SK-N-SH (cell line): ENCODE data around the gene GPR17. TPM values are rescaled to one million over a fixed set of nuclear protein-coding genes. Genes with fewer than 3 reads are reported as not detected.
A peak's percentile ranks its signal among the peaks of the same experiment; 100 is the strongest.

Source experiments
- CTCF ChIA-PET: fragments of 300-600, 350-600 bp; formaldehyde crosslinking; extraction: SDS; loops from one replicate; lab custom pipeline; 2021; lab: Yijun Ruan, JAX
- POLR2A ChIA-PET: fragments of 350-600 bp; sonication (Branson Sonifier 250); formaldehyde crosslinking; extraction: SDS; loops from one replicate; lab custom pipeline; 2020; ENCODE audit warnings: antibody characterized with exemption, inconsistent platforms; lab: Yijun Ruan, JAX
- DNase-seq: peaks from one replicate; pipeline ENCODE4 v3.0.0; 2012
- H2AFZ ChIP-seq: fragments of 200-600 bp; sonication (generic); 2 replicates; pipeline ENCODE4 v1.8.1; 2016; ENCODE audit warnings: antibody characterized with exemption, mild to moderate bottlenecking, low read depth
- H3F3A ChIP-seq: fragments of 200-600 bp; sonication (generic); replicated peaks from 2 replicates; pipeline ENCODE3; 2016; ENCODE audit warnings: antibody characterized with exemption, mild to moderate bottlenecking; ENCODE audit not compliant: insufficient read depth
- H3K27ac ChIP-seq, 2 experiments: fragments of 200-500 bp in 1 of 2; fragments of 200-600 bp in 1 of 2; sonication (Bioruptor generic) in 1 of 2; sonication (generic), shearing (Covaris generic) in 1 of 2; 2 replicates each; pipeline versions ENCODE4 v1.5.1 to v1.6.1; 2014 to 2016; ENCODE audit warnings: low read depth in 2 of 2, inconsistent platforms in 1 of 2, low read length in 1 of 2, mild to moderate bottlenecking in 1 of 2, mixed read lengths in 1 of 2
- H3K27me3 ChIP-seq: fragments of 200-600 bp; sonication (generic), shearing (Covaris generic); 2 replicates; pipeline ENCODE4 v1.6.1; 2016; ENCODE audit warnings: mixed run types; ENCODE audit not compliant: insufficient read depth
- H3K36me3 ChIP-seq, 2 experiments: fragments of 200-500 bp in 1 of 2; fragments of 200-600 bp in 1 of 2; sonication (Bioruptor generic) in 1 of 2; sonication (generic) in 1 of 2; replicated peaks in 1 of 2; 2 replicates each; pipeline versions ENCODE3 to v1.5.1; 2014 to 2016; ENCODE audit warnings: low read length in 1 of 2, mild to moderate bottlenecking in 1 of 2; ENCODE audit not compliant: insufficient read depth in 2 of 2, control insufficient read depth in 1 of 2
- H3K4me1 ChIP-seq, 2 experiments: fragments of 200-500 bp in 1 of 2; fragments of 200-600 bp in 1 of 2; sonication (Bioruptor generic) in 1 of 2; sonication (generic), shearing (Covaris generic) in 1 of 2; 2 replicates each; pipeline versions ENCODE4 v1.5.1 to v1.6.1; 2014 to 2016; ENCODE audit warnings: low read depth in 1 of 2, low read length in 1 of 2, mixed run types in 1 of 2; ENCODE audit not compliant: insufficient read depth in 2 of 2, control insufficient read depth in 1 of 2
- H3K4me2 ChIP-seq: fragments of 200-600 bp; sonication (generic), shearing (Covaris generic); 2 replicates; pipeline ENCODE4 v1.6.1; 2017; ENCODE audit warnings: mixed run types
- H3K4me3 ChIP-seq, 2 experiments: fragments of 200-500 bp in 1 of 2; fragments of 200-600 bp in 1 of 2; sonication (Bioruptor generic) in 1 of 2; sonication (generic), shearing (Covaris generic) in 1 of 2; 2 replicates each; pipeline versions ENCODE4 v1.5.1 to v1.8.1; 2014 to 2016; ENCODE audit warnings: low read depth in 2 of 2, inconsistent platforms in 1 of 2, low read length in 1 of 2, mild to moderate bottlenecking in 1 of 2, mixed read lengths in 1 of 2, moderate library complexity in 1 of 2
- H3K79me2 ChIP-seq: fragments of 200-600 bp; sonication (generic); 2 replicates; pipeline ENCODE4 v1.8.1; 2017; ENCODE audit warnings: mild to moderate bottlenecking; ENCODE audit not compliant: insufficient read depth
- H3K9ac ChIP-seq: fragments of 200-600 bp; sonication (generic); 2 replicates; pipeline ENCODE4 v1.6.1; 2017; ENCODE audit warnings: mixed run types
- H3K9me2 ChIP-seq: fragments of 200-600 bp; sonication (generic); 2 replicates; pipeline ENCODE4 v1.6.1; 2017; ENCODE audit warnings: mixed run types
- H3K9me3 ChIP-seq: fragments of 200-600 bp; sonication (generic); 2 replicates; pipeline ENCODE4 v1.6.1; 2017; ENCODE audit warnings: mixed run types, mild to moderate bottlenecking, moderate library complexity
- H4K20me1 ChIP-seq: fragments of 200-600 bp; sonication (generic); 2 replicates; pipeline ENCODE4 v1.6.1; 2017; ENCODE audit warnings: mild to moderate bottlenecking, mixed run types; ENCODE audit not compliant: insufficient read depth
- CHD2 ChIP-seq: fragments of 150-350 bp; IDR thresholded peaks from 2 replicates; pipeline ENCODE4 v1.6.1; 2018; ENCODE audit warnings: low read length; ENCODE audit not compliant: partially characterized antibody
- CTCF ChIP-seq: fragments of 200-600 bp; sonication (generic); IDR thresholded peaks from 2 replicates; pipeline ENCODE4 v1.6.1; 2017; ENCODE audit warnings: antibody characterized with exemption, mild to moderate bottlenecking, moderate library complexity
- ELF1 ChIP-seq: IDR thresholded peaks from 2 replicates; pipeline ENCODE4 v1.4.0; 2012
- EP300 ChIP-seq, 2 experiments: IDR thresholded peaks; 2 replicates each; pipeline versions ENCODE4 v1.4.0 to v1.6.1; 2012; ENCODE audit warnings: borderline replicate concordance in 1 of 2, low read depth in 1 of 2, low read length in 1 of 2
- FOSL2 ChIP-seq: IDR thresholded peaks from 2 replicates; pipeline ENCODE4 v1.4.0; 2012; ENCODE audit warnings: low read depth, mild to moderate bottlenecking, moderate library complexity, borderline replicate concordance
- FOXJ3 ChIP-seq: sonication (generic); formaldehyde crosslinking; IDR thresholded peaks from 2 replicates; pipeline ENCODE4 v1.5.1; 2020; ENCODE audit warnings: mild to moderate bottlenecking, missing genetic modification reagents
- FOXM1 ChIP-seq: IDR thresholded peaks from 2 replicates; pipeline ENCODE4 v1.4.0; 2012; ENCODE audit warnings: low read depth, mild to moderate bottlenecking
- IRF3 ChIP-seq: fragments of 150-350 bp; IDR thresholded peaks from 2 replicates; pipeline ENCODE4 v1.6.1; 2016; ENCODE audit warnings: mild to moderate bottlenecking, low read depth, low read length
- MEF2A ChIP-seq: IDR thresholded peaks from 2 replicates; pipeline ENCODE4 v1.4.0; 2012; ENCODE audit warnings: low read depth, borderline replicate concordance
- NFIC ChIP-seq: IDR thresholded peaks from 2 replicates; pipeline ENCODE4 v1.4.0; 2012; ENCODE audit warnings: borderline replicate concordance
- NRF1 ChIP-seq: IDR thresholded peaks from 2 replicates; pipeline ENCODE4 v1.6.1; 2012; ENCODE audit warnings: low read depth, mild to moderate bottlenecking, low read length
- POLR2AphosphoS5 ChIP-seq: IDR thresholded peaks from 2 replicates; pipeline ENCODE4 v1.6.1; 2012; ENCODE audit warnings: low read depth, low read length
- RAD21 ChIP-seq: IDR thresholded peaks from 2 replicates; pipeline ENCODE4 v1.6.1; 2012; ENCODE audit warnings: mild to moderate bottlenecking, low read length
- RCOR1 ChIP-seq: fragments of 150-350 bp; IDR thresholded peaks from 2 replicates; pipeline ENCODE4 v1.6.1; 2017; ENCODE audit warnings: antibody characterized with exemption, low read length
- RFX5 ChIP-seq: IDR thresholded peaks from 2 replicates; pipeline ENCODE4 v1.6.1; 2012; ENCODE audit warnings: mild to moderate bottlenecking, improper control_type of control experiment, low read length
- SIN3A ChIP-seq: IDR thresholded peaks from 2 replicates; pipeline ENCODE4 v1.6.1; 2012; ENCODE audit warnings: low read depth, mild to moderate bottlenecking, low read length, moderate library complexity, borderline replicate concordance
- TCF12 ChIP-seq: IDR thresholded peaks from 2 replicates; pipeline ENCODE4 v1.4.0; 2012
- TEAD4 ChIP-seq: IDR thresholded peaks from 2 replicates; pipeline ENCODE4 v1.4.0; 2012; ENCODE audit warnings: mild to moderate bottlenecking, borderline replicate concordance; ENCODE audit not compliant: insufficient read depth
- USF1 ChIP-seq: IDR thresholded peaks from 2 replicates; pipeline ENCODE4 v1.4.0; 2012; ENCODE audit warnings: low read depth, borderline replicate concordance
- YY1 ChIP-seq: IDR thresholded peaks from 2 replicates; pipeline ENCODE4 v1.4.0; 2012; ENCODE audit warnings: low read depth, mild to moderate bottlenecking
- WGBS: methylation state at CpG from one replicate; pipeline ENCODE4 v1.1.6; 2017; ENCODE audit warnings: low lambda C conversion rate; 5-methylcytosine and 5-hydroxymethylcytosine counted together
- polyA plus RNA-seq, 3 experiments: library from polyadenylated mRNA; depleted of rRNA; stranded (reverse); fragments of >200 nt; gene quantifications; 2 replicates each; pipeline ENCODE4 v1.2.3, GENCODE V29; 2012

GPR17 gene
- polyA plus RNA-seq, 1 of the 3 experiments (the other 2 are of a cell fraction) = 0.03 TPM

GRCh38 chr2:127620866-127621265 is 25.1 kb upstream of the GPR17 start:
- H3K36me3 ChIP-seq = no peaks in the 10 kb centered on the region
- POLR2A ChIA-PET = no interaction called here

More at GRCh38 chr2:127620866-127621265, 25.1 kb upstream of the GPR17 start:
- peak; percentile 22 for DNase-seq
- Histone ChIP-seq H3F3A (no peaks in the 10 kb centered on the region), H3K4me3 (no peak overlapping the region), H3K9me2 (no peaks in the 10 kb centered on the region), H4K20me1 (no peaks in the 10 kb centered on the region), H3K9ac (no peak overlapping the region), H3K4me1 (no peaks in the 10 kb centered on the region), H3K27ac (no peak overlapping the region), H3K9me3 (no peaks in the 10 kb centered on the region), H3K4me2 (no peak overlapping the region), H3K27me3 (no peaks in the 10 kb centered on the region), H2AFZ (no peak overlapping the region), H3K79me2 (no peaks in the 10 kb centered on the region)
- 83% methylated on average over 3 of the region's 3 CpGs for WGBS
- TF ChIP-seq IRF3 (no peak), RCOR1 (no peak), YY1 (no peak), NFIC (no peak), ELF1 (no peak), CHD2 (no peak), MEF2A (no peak), POLR2AphosphoS5 (no peak), NRF1 (no peak), FOSL2 (no peak), FOXM1 (no peak), RAD21 (no peak), EP300 (IDR thresholded peaks at IDR 0.05; ENCODE audit: borderline replicate concordance in 1 of 2, low read depth in 1 of 2, low read length in 1 of 2) (no peak), FOXJ3 (no peak), USF1 (no peak), CTCF (no peak), RFX5 (no peak), TEAD4 (no peak), TCF12 (no peak), SIN3A (no peak)
- CTCF ChIA-PET = interaction anchor here (1.8 kb wide), 1 partner anchor 29 kb away, joined by 7 read pairs; no protein-coding TSS in a partner anchor
